Measurements from ENCODE around the gene FAM161A. TPM values are rescaled to one million over a fixed set of nuclear protein-coding genes. Genes with fewer than 3 reads are reported as not detected.
A peak's percentile ranks its signal among the peaks of the same experiment; 100 is the strongest.
"Not testable (repeated sequence)": the region's sequence is repeated elsewhere in the genome, so short reads cannot be mapped to it uniquely, and the experiment has no call there.

The FAM161A gene
- total RNA-seq, 1 donor from 2014 or later, result 3.8 TPM

DNA sequence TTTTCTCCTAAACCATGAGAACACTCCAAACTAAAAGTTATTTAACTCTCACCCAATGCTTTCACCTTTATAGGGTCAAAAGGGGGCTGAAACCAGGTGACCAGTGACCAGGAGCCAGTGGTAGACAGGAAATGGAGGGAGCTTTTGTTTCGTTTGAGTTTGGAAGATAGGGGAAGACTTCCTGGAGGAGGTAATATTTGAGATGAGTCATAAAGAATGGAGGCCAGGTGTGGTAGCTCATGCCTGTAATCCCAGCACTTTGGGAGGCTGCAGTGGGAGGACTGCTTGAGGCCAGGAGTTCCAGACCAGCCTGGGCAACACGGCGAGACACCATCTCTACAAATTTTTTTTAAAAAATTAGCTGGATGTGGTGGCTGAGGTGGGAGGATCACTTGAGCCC, 8.5 kb downstream of the FAM161A start:
- no peak for DNase-seq (ENCODE audit: low spot score)

DNA sequence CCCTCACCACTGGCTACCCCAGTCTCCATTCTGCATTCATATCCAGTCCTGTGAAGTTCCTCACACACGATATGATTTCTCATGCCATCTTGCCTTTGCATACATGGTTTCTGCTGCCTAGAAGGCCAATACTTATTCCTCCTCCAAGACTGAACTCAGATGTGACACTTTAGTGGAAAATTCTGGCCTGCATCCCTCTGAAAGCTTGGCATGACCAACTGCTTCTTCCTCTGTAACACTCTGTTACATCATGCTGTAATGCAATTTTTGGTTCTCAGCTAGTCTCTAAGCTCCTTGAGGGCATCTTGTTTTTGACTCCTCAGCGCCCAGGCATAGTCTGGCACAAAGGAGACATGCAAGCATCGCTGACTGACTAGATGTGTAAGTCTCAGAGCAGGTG, 12.6 kb downstream of the FAM161A start:
- no peak for DNase-seq (ENCODE audit: low spot score)

DNA sequence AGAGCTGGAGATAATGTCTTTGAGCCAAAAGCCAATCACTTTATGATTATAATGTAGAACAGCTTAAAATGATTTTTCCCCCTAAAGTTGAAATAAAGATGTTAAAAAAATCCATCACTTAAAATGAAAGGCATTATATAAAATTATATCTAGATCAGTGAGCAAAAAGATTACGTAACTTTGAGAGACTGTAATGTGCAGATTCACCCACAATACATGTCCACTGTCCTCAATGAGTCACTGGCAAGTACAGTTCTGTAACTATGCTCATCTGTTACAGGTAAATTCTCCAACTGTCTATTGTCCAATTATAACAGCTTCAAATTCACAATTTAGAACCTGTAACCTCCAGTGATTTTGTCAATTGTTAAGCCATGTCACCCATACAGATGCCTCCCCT, 19.0 kb downstream of the FAM161A start:
- DNase-seq (ENCODE audit: low spot score), result no peak

DNA sequence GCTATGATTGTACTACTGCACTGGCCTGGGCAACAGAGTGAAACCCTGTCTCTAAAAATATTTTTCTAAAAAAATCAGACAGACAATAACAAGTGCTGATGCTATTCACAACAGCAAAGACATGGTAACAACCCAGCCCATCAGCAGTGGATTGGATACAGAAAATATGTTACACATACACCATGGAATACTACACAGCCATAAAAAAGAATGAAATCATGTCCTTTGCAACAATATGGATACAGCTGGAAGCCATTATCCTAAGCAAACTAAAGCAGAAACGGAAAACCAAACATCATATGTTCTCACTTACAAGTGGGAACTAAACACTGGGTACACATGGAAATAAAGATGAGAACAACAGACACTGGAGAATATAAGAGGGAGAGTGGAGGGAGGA, 19.9 kb downstream of the FAM161A start:
- DNase-seq (ENCODE audit: low spot score), result no peak

DNA sequence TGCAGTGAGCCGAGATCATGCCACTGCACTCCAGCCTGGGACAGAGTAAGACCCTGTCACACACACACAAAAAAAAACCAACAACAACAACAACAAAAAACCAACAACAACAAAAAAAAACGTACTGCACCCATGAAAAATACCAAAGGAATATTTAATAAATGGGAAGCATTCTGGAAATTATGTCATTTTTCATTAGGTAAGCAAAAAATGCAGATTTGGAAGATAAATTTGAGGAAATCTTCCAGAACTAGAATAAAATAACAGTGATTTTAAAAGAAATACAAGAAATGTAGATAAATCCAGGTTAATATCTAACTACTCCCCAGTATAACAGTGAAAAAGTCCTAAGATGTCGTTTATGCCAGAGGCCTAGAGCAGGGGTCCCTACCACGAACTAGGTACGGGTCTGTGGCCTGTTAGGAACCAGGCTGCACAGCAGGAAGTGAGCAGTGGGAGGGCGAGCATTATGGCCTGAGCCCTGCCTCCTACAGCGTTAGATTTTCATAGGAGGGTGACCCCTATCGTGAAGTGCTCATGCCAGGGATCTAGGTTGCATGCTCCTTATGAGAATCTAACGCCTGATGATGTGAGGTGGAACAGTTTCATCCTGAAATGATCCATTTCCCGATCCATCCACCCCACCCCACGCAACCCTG, 21.5 kb downstream of the FAM161A start:
- no peak for DNase-seq (ENCODE audit: low spot score)

DNA sequence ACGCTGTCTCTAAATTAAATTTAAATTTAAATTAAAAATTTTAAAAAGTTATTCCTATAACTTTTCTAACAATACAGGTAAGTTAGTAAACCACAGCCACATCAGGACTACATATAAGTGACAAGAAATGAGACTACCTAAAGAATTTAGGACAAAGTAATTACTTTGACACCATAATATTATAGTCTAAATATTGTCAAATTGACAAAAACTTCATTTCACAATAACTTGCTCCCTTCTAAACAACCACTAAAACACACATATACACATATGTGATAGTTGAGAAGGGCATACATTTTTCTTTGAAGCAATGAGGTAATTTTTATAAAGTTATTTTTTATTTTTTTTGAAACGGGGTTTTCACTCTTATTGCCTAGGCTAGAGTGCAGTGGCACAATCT, 31.6 kb downstream of the FAM161A start:
- no peak for DNase-seq (ENCODE audit: low spot score)

DNA sequence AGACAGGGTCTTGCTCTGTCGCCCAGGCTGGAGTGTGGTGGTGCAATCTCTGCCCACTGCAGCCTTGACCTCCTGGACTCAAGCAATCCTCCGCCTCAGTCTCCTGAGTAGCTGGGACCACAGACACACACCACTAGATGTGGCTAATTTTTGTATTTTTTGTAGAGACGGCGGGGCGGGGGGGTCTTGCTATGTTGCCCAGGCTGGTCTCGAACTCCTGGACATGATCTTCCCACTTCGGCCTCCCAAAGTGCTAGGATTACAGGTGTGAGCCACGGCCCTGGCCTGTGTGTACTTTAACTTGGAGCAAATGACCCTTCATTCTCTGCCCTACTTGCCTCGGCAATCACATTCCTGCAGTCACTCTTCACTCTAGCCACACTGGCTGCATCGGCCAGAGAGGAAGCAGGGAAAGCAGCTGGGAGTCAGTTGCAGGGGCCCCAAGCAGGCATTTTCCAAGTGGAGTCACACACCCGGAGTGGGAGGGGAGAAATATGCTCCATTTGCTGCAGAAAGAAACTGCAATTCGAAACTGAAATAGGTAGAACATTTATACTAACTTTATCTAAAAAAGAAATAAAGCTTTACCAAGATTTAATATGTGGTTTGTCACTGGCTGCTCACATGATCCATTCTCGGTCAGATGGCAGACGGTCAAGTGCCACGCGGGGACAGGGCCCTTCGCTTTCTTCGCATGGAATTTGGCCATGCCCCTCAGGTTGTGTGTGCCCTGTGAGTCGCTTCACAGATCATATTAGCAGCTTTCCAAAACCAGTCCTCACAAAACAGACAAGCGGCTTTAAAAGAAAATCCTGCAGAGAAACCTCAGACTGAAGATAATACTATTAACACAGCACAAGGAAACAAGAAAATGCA, 37.1 kb downstream of the FAM161A start:
- no peak for DNase-seq (ENCODE audit: low spot score)

DNA sequence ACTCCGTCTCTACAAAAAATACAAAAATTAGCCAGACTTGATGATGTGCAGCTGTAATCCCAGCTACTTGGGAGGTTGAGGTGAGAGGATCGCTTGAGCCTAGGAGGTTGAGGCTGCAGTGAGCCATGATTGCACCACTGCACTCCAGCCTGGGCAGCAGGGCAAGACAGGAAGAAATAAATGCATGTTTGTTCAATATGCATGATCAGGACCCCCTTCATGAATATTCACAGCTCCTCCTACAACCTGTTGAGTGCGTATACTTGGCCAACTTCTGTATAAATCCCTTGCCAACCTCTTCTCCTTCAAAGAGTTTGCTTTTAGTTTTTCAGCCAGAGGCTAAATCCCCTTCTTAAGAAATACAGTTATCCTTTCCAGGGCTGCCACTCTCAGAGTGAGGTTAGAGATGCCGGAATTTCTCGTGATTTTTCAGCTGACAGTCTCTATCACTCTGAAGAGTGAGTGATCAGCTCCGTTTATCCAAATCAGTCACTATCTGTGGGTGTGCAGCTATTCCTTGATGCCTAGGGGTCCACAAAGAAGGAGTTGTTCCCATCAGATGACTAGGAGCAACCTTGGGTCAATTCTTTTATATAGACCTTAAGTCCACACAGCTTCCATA, 39.2 kb downstream of the FAM161A start:
- no peak for DNase-seq (ENCODE audit: low spot score)

DNA sequence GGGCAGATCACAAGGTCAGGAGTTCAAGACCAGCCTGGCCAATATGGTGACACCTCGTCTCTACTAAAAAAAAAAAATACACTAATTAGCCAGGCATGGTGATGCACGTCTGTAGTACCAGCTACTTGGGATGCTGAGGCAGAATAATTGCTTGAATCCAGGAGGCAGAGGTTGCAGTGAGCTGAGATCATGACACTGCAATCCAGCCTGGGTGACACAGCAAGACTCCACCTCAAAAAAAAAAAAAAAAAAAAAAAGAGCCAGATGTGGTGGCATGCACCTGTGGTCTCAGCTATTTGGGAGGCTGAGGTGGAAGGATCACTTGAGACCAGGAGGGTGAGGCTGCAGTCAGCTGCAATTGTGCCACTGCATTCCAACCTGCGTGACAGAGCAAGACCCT, 40.5 kb downstream of the FAM161A start:
- not testable (repeated sequence) for DNase-seq (ENCODE audit: low spot score)

DNA sequence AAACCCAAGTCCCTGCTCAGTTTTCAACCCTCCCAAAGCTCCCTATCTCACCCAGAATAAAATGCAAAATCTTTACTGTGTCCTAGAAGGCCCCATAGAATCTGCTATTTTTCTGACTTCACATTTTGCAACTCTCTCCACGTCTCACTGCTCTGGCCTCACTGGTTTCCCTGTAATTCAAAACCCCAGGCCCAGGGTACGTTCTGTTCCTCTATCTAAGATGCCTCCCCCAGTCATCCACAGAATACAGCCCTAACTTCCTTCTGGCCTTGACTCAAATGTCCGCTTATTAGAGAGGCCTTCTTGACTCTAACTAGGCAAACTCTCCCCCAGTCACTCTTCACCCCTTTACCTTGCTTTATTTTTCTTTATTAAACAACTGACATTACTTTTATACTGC, 42.0 kb downstream of the FAM161A start:
- DNase-seq (ENCODE audit: low spot score), result no peak

DNA sequence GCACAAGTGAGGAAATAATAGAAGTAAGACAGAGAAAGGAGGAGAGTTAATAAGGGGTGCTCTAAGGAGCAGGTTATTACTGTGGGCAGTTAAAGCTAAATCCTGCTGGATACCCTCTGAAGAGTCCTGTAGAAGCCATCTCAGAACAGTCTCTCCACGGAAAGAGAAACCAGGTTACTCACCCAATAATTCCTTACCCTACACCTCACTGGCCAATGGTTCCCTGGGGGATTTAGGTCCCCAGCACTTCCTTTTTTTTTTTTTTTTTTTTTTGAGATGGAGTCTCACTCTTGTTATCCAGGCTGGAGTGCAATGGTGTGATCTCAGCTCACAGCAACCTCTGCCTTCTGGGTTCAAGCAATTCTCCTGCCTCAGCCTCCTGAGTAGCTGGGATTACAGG, 43.7 kb downstream of the FAM161A start:
- DNase-seq (ENCODE audit: low spot score), result not testable (repeated sequence)

DNA sequence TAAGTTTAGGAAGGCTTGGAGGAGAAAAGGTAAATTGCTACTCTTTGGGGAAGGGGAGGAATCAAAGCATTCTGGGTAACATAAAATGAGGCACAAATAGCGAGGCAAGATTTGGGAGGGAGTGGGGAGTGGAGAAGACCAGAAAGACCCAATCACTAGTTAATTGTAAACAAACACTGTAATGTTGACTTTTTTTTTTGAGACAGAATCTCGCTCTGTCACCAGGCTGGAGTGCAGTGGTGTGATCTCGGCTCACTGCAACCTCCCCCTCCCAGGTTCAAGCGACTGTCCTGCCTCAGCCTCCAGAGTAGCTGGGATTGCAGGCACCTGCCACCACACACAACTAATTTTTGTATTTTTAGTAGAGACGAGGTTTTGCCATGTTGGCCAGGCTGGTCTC, 45.2 kb downstream of the FAM161A start:
- not testable (repeated sequence) for DNase-seq (ENCODE audit: low spot score)

DNA sequence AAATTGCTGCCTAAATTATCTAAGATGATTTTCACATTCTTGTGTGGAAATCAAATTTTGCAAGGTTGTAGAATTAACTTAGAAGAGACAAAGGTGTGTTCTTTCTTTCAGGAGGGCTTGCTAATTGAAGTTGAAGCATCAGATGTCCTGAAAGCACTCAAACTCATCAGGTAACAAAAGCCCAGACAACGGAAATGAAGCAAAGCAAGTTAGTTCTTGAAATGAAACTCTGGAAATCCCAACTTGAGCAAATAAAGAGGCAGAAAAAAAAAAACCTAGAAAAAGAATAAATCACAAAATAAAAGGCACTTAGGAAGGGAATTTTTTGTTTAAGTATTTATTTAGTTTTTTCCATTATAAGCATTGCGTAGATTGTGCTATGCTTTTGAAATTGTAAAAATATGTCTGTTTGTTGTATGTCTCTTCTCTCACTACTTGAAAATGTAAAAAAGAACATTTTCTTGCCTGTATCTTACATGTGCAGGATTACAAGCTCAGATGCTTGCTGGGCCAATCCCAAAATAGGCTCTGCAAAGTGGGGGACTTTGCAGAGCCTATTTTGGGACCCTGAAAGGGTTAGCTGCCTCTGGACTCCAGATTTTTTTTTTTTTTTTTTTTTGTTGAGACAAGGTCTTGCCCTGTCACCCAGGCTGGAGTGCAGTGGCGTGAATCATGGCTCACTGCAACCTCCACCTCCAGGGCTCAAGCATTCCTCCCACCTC, 46.7 kb downstream of the FAM161A start:
- no peak for DNase-seq (ENCODE audit: low spot score)

DNA sequence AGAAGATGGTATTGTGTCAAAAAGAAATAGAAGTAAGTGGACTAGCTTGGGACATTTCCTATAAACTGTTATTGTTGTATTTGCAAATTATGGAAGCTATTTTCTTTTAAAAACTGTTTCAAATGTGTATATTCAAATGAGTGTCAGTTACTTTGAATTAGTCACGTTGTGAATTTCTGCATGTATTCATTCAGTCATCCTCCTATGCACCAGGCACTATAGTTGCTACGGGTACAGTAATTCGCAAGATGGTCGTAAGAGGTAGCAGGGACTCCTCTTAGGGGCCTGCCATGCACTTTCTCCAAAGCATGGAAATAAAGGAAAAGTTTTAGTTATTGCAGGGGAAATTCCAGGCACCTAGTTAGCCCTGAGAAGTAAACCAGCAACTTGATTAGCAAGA, 51.3 kb downstream of the FAM161A start:
- no peak for DNase-seq (ENCODE audit: low spot score)

DNA sequence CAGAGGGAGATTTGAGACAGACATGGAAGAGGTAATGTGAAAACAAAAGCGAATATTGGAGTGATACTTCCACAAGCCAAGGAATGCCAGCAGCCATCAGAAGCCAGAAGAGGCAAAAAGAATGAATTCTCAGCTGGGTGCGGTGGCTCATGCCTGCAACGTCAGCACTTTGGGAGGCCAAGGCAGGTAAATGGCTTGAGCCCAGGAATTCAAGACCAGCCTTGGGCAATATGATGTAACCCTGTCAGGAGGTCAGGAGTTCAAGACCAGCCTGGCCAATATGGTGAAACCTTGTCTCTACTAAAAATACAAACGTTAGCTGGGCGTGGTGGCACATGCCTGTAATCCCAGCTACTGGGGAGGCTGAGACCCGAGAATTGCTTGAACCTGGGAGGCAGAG, 54.8 kb downstream of the FAM161A start:
- no peak for DNase-seq (ENCODE audit: low spot score)

DNA sequence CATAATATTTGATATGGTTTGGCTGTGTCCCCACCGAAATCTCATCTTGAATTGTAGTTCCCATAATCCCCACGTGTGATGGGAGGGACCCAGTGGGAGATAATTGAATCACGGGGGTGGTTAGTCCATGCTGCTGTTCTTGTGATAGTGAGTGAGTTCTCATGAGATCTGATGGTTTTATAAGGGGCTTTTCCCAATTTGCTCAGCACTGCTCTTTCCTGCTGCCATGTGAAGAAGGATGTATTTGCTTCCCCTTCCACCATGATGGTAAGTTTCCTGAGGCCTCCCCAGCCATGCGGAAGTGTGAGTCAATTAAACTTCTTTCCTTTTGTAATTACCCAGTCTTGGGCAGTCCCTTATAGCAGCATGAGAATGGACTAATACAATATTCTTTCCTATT, 56.4 kb downstream of the FAM161A start:
- DNase-seq (ENCODE audit: low spot score), result not testable (repeated sequence)

DNA sequence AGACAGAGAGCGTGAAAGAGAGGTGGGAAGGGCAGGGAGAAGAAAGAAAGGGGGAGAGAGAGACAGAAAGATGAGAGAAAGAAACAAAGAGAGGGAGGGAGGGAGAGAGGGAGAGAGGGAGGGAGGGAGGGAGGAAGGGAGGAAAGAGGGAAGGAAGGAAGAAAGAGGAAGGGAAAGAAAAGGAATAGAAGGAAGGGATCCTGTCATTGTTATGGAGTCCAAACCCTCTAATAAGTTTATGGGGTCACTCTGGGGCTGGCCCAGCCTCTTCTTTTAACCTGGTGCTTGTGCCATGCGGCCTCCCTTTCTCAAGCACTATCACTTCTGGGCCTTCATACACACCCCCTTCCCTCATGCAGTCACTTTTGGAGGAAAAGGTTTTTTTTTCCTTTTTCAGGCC, 58.5 kb downstream of the FAM161A start:
- no peak for DNase-seq (ENCODE audit: low spot score)

DNA sequence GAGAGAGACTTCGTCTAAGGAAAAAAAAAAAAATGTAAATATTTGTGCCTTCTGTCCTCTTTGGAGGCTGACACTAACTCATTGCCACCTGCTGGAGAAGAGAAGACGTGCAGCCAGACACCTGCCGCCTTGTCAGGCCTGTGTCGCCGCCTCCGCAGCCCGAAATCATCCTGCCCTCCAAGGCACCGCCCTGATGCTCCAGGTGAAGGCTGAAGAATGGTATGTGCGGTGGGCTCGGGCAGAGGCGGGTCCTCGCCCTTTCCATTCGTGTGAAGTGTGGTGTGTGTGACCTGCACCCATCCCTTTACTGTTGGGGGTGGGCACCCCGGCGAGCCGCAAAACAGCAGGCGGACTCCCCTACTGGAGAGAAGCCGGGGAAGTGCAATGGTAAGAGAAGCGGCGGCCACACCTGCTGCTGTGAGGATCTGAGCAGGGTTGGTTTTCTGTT, 60.4 kb downstream of the FAM161A start:
- peak; percentile 75 for DNase-seq (ENCODE audit: low spot score)

DNA sequence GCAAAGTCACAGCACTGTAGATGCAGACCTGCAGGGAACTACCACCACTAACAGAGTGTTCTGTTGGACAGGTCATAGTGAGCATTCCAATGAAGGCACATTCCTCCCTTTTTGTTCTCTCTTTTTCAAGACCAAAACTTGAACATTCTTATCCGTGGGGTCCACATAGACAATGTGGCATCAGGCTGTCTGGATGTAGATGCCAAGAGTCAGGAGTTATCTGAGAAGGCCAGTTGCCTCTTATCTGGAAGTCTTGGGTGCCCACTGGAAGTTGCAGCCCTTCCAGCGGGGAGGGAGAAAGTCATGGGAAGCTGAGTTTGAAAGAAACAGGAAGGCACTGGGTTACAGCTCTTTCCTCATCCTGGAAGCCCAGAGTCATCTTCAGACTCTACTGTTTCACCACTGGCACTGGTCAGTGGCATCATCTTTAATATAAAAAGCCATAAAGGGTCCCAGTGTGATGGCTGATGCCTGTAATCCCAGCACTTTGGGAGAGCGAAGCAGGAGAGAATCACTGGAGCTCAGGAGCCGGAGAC, 61.4 kb downstream of the FAM161A start:
- no peak for DNase-seq (ENCODE audit: low spot score)

DNA sequence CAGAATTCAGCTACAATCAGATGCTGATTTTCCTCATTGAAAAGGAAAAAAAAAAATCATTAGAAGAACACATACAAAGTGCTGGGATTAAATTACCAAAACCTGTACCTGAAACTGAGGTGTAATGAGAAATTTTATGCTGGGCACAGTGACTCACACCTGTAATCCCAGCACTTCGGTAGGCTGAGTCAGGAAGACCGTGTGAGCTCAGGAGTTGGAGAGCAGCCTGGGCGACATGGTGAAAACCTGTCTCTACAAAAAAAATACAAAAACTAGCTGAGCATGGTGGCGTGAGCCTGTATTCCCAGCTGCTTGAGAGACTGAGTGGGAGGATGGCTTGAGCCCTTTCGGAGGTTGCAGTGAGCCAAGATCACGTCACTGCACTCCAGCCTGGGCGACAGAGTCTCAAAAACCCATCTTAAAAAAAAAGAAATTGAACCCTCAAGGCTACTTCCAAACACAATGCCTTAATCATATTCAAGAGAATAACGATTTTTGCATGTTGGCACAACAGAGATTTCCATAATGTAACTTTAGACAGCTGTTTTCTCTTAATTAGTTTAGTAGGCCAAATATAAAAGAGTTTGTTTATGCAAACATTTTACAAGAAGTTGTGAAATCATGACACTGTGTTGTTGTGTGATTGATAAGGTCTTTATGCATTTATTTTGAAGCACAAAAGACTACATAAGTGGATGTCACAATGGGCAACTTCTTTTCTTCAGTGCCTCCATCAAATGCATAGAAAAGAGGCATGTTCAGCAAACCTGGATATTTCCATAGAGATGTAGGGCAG, 63.9 kb downstream of the FAM161A start:
- no peak for DNase-seq (ENCODE audit: low spot score)

DNA sequence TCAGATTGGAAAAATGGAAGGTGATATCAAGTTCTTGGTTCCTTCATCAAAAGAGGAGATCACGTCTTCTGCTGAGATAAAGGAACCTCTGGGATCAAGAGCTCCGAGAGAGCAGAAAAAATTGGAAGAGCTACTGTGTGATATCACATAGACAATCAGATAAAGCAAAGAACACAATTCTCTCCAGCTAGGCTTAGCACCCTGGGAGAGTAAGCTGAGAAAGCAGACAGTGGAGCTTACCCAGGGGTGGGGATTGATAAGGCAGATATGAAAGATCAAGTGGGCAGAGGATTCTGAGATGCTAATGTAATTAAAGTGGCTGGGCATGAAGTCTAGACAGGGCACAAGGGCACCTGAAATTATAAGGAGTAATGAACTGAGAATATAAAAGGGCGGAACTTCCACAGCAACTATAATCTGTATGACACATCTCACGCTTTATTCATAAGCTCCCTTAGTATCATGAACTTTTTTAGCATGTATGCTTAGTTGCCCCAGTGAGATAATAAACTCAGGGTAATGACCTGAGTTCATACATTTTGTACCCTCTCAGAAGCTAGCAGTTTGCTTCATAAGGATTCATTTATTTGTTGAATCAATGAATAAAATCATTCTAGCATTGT, 65.8 kb downstream of the FAM161A start:
- no peak for DNase-seq (ENCODE audit: low spot score)
